ENCODE data around the gene IL34. TPM values are rescaled to one million over a fixed set of nuclear protein-coding genes. Genes with fewer than 3 reads are reported as not detected.

IL34 gene
- polyA plus RNA-seq, 1 experiment: 0.70 TPM

DNA sequence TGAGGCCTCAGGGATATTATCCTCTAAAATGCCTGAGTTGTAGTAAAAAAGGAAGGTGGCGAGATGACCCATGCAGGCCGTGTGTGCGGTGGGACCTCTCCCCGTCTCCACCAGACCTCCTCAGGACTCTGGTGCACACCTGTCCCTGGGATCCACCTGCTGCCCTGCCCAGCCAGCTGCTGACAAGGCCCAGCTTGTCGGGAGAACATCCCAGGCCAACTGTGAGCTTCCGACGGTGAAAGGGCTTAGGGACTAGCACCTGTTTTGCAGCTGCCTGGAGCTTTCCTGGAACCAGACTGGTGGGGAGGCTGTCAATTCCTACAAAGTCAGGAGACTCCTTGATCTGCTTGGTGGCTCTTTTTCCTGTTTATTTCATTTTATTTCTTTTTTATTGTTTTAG is 11.6 kb downstream of the IL34 start:
- TF ChIP-seq, protein P1, sequence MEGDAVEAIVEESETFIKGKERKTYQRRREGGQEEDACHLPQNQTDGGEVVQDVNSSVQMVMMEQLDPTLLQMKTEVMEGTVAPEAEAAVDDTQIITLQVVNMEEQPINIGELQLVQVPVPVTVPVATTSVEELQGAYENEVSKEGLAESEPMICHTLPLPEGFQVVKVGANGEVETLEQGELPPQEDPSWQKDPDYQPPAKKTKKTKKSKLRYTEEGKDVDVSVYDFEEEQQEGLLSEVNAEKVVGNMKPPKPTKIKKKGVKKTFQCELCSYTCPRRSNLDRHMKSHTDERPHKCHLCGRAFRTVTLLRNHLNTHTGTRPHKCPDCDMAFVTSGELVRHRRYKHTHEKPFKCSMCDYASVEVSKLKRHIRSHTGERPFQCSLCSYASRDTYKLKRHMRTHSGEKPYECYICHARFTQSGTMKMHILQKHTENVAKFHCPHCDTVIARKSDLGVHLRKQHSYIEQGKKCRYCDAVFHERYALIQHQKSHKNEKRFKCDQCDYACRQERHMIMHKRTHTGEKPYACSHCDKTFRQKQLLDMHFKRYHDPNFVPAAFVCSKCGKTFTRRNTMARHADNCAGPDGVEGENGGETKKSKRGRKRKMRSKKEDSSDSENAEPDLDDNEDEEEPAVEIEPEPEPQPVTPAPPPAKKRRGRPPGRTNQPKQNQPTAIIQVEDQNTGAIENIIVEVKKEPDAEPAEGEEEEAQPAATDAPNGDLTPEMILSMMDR (IDR thresholded peaks at IDR 0.05; ENCODE audit: insufficient read depth, low read depth, low read length): no peak
- Histone ChIP-seq H3K27me3 (ENCODE audit: control insufficient read depth, insufficient read depth, low read length) (no peaks in the 10 kb centered on the region), H3K4me3 (ENCODE audit: low read depth, low read length) (no peak overlapping the region), H3K36me3 (ENCODE audit: control insufficient read depth, insufficient read depth, low read length) (peaks cover 14% of the 10 kb centered on the region)
- ChIA-PET CTCF (interaction anchor here (1.4 kb wide), 1 partner anchor 288 kb away, joined by 4 read pairs; no protein-coding TSS in a partner anchor), POLR2A (no interaction called here)
- no peak for DNase-seq (ENCODE audit: low read depth)

DNA sequence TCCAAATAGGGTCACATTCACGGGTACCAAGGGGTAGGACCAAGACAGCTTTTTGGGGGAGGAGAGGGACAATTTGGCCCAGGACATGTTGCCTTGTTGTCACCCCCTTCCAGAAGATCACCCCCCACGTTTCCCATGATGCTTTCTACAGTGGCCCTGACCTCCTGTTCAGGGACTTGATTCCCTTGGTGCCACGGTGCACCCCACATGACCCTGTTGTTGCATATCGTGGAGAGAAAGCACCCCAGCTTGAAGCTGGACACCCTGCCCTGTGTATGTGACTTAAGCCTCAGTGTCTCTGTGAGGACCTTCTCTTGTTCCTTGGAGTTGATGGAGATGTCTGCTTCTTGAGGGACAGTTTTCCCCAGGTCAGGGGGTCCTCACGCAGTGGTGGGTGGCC is 12.6 kb downstream of the IL34 start:
- DNase-seq (ENCODE audit: low read depth): no peak
- Histone ChIP-seq H3K27me3 (ENCODE audit: control insufficient read depth, insufficient read depth, low read length) (no peaks in the 10 kb centered on the region), H3K36me3 (ENCODE audit: control insufficient read depth, insufficient read depth, low read length) (peaks cover 22% of the 10 kb centered on the region), H3K4me3 (ENCODE audit: low read depth, low read length) (no peak overlapping the region)
- ChIA-PET POLR2A (no interaction called here), CTCF (interaction anchor here (0.8 to 2.2 kb wide), 4 partner anchors 106 to 289 kb away, joined by 3 to 21 read pairs (median 4); no protein-coding TSS in a partner anchor)
- TF ChIP-seq, protein P1 (IDR thresholded peaks at IDR 0.05; ENCODE audit: insufficient read depth, low read depth, low read length): no peak

DNA sequence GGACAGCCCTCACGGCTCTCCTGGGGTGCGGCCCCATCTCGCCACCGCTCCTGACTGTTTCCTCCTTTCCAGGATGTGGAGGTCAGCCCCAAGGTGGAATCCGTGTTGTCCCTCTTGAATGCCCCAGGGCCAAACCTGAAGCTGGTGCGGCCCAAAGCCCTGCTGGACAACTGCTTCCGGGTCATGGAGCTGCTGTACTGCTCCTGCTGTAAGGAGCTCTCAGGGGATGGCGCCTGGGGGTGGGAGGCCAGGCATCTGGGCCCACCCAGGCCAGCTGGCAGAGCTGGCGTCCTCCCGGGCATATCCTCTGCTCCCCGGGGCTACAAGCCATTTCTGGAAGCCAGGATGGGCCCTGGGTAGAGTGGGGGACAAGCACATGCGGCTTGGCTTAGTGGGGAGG is 13.2 kb downstream of the IL34 start:
- H3K27me3 ChIP-seq (ENCODE audit: control insufficient read depth, insufficient read depth, low read length): no peaks in the 10 kb centered on the region
- CTCF ChIA-PET: interaction anchor here (0.8 to 2.2 kb wide), 4 partner anchors 20 to 290 kb away, joined by 3 to 21 read pairs (median 3); no protein-coding TSS in a partner anchor

DNA sequence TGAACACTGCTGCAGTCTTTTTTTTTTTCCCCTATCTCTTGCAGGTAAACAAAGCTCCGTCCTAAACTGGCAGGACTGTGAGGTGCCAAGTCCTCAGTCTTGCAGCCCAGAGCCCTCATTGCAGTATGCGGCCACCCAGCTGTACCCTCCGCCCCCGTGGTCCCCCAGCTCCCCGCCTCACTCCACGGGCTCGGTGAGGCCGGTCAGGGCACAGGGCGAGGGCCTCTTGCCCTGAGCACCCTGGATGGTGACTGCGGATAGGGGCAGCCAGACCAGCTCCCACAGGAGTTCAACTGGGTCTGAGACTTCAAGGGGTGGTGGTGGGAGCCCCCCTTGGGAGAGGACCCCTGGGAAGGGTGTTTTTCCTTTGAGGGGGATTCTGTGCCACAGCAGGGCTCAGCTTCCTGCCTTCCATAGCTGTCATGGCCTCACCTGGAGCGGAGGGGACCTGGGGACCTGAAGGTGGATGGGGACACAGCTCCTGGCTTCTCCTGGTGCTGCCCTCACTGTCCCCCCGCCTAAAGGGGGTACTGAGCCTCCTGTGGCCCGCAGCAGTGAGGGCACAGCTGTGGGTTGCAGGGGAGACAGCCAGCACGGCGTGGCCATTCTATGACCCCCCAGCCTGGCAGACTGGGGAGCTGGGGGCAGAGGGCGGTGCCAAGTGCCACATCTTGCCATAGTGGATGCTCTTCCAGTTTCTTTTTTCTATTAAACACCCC is 13.8 kb downstream of the IL34 start:
- no peak for DNase-seq (ENCODE audit: low read depth)
- POLR2A ChIA-PET: no interaction called here
- Histone ChIP-seq H3K4me3 (ENCODE audit: low read depth, low read length) (no peak overlapping the region), H3K27me3 (ENCODE audit: control insufficient read depth, insufficient read depth, low read length) (no peaks in the 10 kb centered on the region), H3K36me3 (ENCODE audit: control insufficient read depth, insufficient read depth, low read length) (peaks cover 34% of the 10 kb centered on the region)
- CTCF ChIA-PET: interaction anchor here (0.8 to 2.2 kb wide), 4 partner anchors 19 to 290 kb away, joined by 3 to 21 read pairs (median 3); no protein-coding TSS in a partner anchor
- TF ChIP-seq, protein P1 (IDR thresholded peaks at IDR 0.05; ENCODE audit: insufficient read depth, low read depth, low read length): no peak

More for the DNA sequence above, 13.2 kb downstream of the IL34 start:
- DNase-seq (ENCODE audit: low read depth): no peak
- peaks cover 29% of the 10 kb centered on the region for H3K36me3 ChIP-seq (ENCODE audit: control insufficient read depth, insufficient read depth, low read length)
- TF ChIP-seq, protein P1 (IDR thresholded peaks at IDR 0.05; ENCODE audit: insufficient read depth, low read depth, low read length): no peak
- POLR2A ChIA-PET: no interaction called here
- H3K4me3 ChIP-seq (ENCODE audit: low read depth, low read length): no peak overlapping the region

DNA sequence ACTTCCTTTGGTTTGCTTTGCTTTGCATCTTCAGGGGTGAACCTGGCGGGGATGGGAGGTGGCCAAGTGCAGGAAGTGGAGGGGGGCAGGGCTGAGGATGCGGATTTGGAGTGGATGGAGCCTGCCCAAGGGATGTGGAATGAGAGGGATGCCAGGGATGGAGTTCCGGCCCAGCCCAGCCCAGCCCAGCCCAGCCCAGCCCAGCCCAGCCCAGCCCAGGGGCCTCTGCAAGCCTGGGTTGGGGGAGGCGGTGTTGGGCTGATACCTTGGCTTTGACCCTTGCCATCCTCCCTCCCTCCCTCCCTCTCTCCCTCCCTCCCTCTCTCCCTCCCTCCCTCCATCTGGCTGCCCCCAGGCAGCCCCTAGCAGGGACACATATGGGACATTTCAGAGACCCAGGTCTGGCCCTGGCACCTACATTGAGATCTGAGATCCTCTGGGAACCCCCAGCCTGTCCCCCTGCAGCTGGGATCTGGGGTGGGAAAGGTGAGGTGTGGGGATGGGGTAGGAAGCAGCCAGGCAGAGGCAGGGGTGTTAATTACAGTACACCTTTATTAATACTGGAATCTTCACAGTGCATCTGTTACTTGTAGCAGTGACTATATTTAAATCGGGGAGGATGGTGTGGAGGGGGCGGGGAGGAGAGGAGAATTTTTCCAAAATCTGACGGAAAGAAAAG is 14.5 kb downstream of the IL34 start:
- TF ChIP-seq, protein P1 (IDR thresholded peaks at IDR 0.05; ENCODE audit: insufficient read depth, low read depth, low read length): no peak
- Histone ChIP-seq H3K36me3 (ENCODE audit: control insufficient read depth, insufficient read depth, low read length) (peaks cover 41% of the 10 kb centered on the region), H3K27me3 (ENCODE audit: control insufficient read depth, insufficient read depth, low read length) (no peaks in the 10 kb centered on the region), H3K4me3 (ENCODE audit: low read depth, low read length) (no peak overlapping the region)
- ChIA-PET POLR2A (no interaction called here), CTCF (interaction anchor here (2.2 kb wide), 1 partner anchor 110 kb away, joined by 21 read pairs; no protein-coding TSS in a partner anchor)
- no peak for DNase-seq (ENCODE audit: low read depth)

Measured in BJ (cell line).